Esophagus muscularis mucosa (tissue), 4 donors: ENCODE results near the gene RINT1. TPM values are rescaled to one million over a fixed set of nuclear protein-coding genes. Genes with fewer than 3 reads are reported as not detected.

Source experiments
- DNase-seq: peaks from one replicate; pipeline ENCODE4 v3.0.0-alpha.2; 2017; ENCODE audit errors: extremely low spot score
- H3K27ac ChIP-seq, 4 donors: fragments of 200-600 bp; sonication (generic); replicated peaks in 1 of 4; 1 replicate in 3 of 4; 2 replicates in 1 of 4; pipeline ENCODE4 v1.5.1; 2016 to 2019; ENCODE audit warnings: mild to moderate bottlenecking in 1 of 4
- H3K27me3 ChIP-seq, 4 donors: fragments of 200-600 bp; sonication (generic); one replicate each; pipeline versions ENCODE4 v1.5.1 to v1.6.0; 2016 to 2019
- H3K36me3 ChIP-seq, 4 donors: fragments of 200-600 bp; sonication (generic); one replicate each; pipeline ENCODE4 v1.5.1; 2016 to 2019
- H3K4me1 ChIP-seq, 4 donors: fragments of 200-600 bp; sonication (generic); one replicate each; pipeline ENCODE4 v1.5.1; 2016 to 2019
- H3K4me3 ChIP-seq, 4 donors: fragments of 200-600 bp; sonication (generic); 1 replicate in 2 of 4; 2 replicates in 2 of 4; pipeline ENCODE4 v1.5.1; 2016 to 2019; ENCODE audit warnings: mild to moderate bottlenecking in 4 of 4, moderate library complexity in 1 of 4
- H3K9me3 ChIP-seq, 4 donors: fragments of 200-600 bp; sonication (generic); 1 replicate in 3 of 4; 2 replicates in 1 of 4; pipeline ENCODE4 v1.5.1; 2016 to 2019
- CTCF ChIP-seq, 3 experiments: fragments of 200-600 bp in 2 of 3; fragments of 450-650 bp in 1 of 3; sonication (generic) in 2 of 3; IDR thresholded peaks; one replicate each; pipeline ENCODE4 v1.5.1; 2017 to 2019; ENCODE audit warnings: antibody characterized with exemption in 3 of 3, mild to moderate bottlenecking in 2 of 3, moderate library complexity in 1 of 3
- EP300 ChIP-seq: sonication (generic); formaldehyde crosslinking; IDR thresholded peaks from one replicate; pipeline ENCODE4 v1.6.1; 2017; ENCODE audit warnings: antibody characterized with exemption
- POLR2A ChIP-seq: fragments of 450-650 bp; IDR thresholded peaks from one replicate; pipeline ENCODE4 v1.6.1; 2017; ENCODE audit warnings: antibody characterized with exemption, moderate library complexity, mild to moderate bottlenecking, low read depth
- POLR2AphosphoS5 ChIP-seq, 2 donors: sonication (generic); formaldehyde crosslinking; IDR thresholded peaks; one replicate each; pipeline ENCODE4 v1.6.1; 2017; ENCODE audit warnings: antibody characterized with exemption in 2 of 2
- WGBS: methylation state at CpG from one replicate; pipeline ENCODE4 v1.1.5; 2018; 5-methylcytosine and 5-hydroxymethylcytosine counted together
- intact Hi-C: fragments of 100-400 bp; cut with DNase I; formaldehyde crosslinking; loops from one replicate; pipeline ENCODE4 v1.15.1; 2023
- total RNA-seq, 4 donors: library from RNA; depleted of rRNA; stranded (reverse); fragments of >200 nt; gene quantifications; one replicate each; pipeline versions ENCODE4 v1.1.0 to v1.2.1, GENCODE V29; 2016

RINT1 gene
- total RNA-seq, 4 donors from 2014 or later, result 9.1 to 11.5 (median 9.8) TPM

- TF ChIP-seq EP300, result no peak
- TF ChIP-seq CTCF (IDR thresholded peaks at IDR 0.05), result no peak
- no peak for TF ChIP-seq POLR2A
- TF ChIP-seq POLR2AphosphoS5 (IDR thresholded peaks at IDR 0.05), result no peak
- Histone ChIP-seq H3K4me3 (no peak overlapping the region), H3K9me3 (no peaks in the 10 kb centered on the region), H3K27ac (no peak overlapping the region), H3K4me1 (no peaks in the 10 kb centered on the region), H3K36me3 (peaks cover 16 to 64% (median 45%) of the 10 kb centered on the region in 4 donors), H3K27me3 (no peaks in the 10 kb centered on the region)
- no peak for DNase-seq
- WGBS, result 95% methylated on average over 32 of the region's 32 CpGs
- intact Hi-C loops, result no loop called here
These were observed 81.8 kb downstream of the RINT1 start for GRCh38 chr7:105613611-105614330.

- 89% methylated on average over 20 of the region's 20 CpGs for WGBS
- H3K36me3 ChIP-seq, result peaks cover 16 to 64% (median 45%) of the 10 kb centered on the region in 4 donors
These were observed 82.4 kb downstream of the RINT1 start for GRCh38 chr7:105614341-105614840.

More at GRCh38 chr7:105614341-105614840, 82.4 kb downstream of the RINT1 start:
- Histone ChIP-seq H3K27ac (no peak overlapping the region), H3K27me3 (no peaks in the 10 kb centered on the region), H3K4me1 (no peaks in the 10 kb centered on the region), H3K9me3 (no peaks in the 10 kb centered on the region), H3K4me3 (no peak overlapping the region)
- TF ChIP-seq CTCF (IDR thresholded peaks at IDR 0.05) (no peak), POLR2AphosphoS5 (IDR thresholded peaks at IDR 0.05) (no peak), POLR2A (no peak), EP300 (no peak)
- no peak for DNase-seq
- intact Hi-C loops, result no loop called here

Other genes starting within 250 kb of the RINT1 start
- gene SRPK2, start 143.3 kb upstream of the RINT1 start, total RNA-seq, result 10 to 100 TPM; 33.0 to 47.4 (median 42.8) TPM
- gene PUS7, start 9.9 kb upstream of the RINT1 start, total RNA-seq, result 10 to 100 TPM in 3 of 4 donors, 1 to 10 TPM in 1; 7.1 to 22.9 (median 12.7) TPM
- not detected for gene EFCAB10, start 49.3 kb downstream of the RINT1 start, total RNA-seq